ENCODE data around the gene LGALS8.

DNA sequence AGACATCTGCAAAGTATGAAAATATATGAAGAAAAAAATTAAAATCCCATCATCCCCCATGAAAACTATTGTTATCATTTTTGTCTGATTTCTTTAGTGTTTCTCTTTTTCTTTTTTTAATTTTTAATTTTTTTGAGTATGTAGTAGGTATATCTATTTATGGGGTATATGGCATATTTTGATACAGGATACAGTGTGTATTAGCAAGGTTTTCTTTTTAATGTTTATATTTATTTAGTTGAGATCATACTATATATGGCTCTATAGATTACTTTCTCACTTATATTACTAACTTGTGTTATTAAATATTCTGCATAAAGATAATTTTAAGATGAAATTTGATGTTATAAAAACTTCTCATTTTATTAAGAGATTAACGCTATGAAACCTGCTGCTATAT lies 11.4 kb downstream of the LGALS8 start:
- TF ChIP-seq, protein P1, sequence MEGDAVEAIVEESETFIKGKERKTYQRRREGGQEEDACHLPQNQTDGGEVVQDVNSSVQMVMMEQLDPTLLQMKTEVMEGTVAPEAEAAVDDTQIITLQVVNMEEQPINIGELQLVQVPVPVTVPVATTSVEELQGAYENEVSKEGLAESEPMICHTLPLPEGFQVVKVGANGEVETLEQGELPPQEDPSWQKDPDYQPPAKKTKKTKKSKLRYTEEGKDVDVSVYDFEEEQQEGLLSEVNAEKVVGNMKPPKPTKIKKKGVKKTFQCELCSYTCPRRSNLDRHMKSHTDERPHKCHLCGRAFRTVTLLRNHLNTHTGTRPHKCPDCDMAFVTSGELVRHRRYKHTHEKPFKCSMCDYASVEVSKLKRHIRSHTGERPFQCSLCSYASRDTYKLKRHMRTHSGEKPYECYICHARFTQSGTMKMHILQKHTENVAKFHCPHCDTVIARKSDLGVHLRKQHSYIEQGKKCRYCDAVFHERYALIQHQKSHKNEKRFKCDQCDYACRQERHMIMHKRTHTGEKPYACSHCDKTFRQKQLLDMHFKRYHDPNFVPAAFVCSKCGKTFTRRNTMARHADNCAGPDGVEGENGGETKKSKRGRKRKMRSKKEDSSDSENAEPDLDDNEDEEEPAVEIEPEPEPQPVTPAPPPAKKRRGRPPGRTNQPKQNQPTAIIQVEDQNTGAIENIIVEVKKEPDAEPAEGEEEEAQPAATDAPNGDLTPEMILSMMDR (IDR thresholded peaks at IDR 0.05): no peak
- no peak for TF ChIP-seq EP300 (IDR thresholded peaks at IDR 0.05)

Measured in esophagus muscularis mucosa (tissue), 3 donors.